GM06990 (cell line): ENCODE measurements around the gene TRIM41.

Source experiments
- DNase-seq: peaks from one replicate; pipeline ENCODE4 v3.0.0-alpha.2; 2011; ENCODE audit not compliant: insufficient read length; ENCODE audit errors: extremely low read depth
- H3K27me3 ChIP-seq: replicated peaks from 2 replicates; pipeline ENCODE4 v1.6.0; 2011; ENCODE audit warnings: low read length; ENCODE audit not compliant: control insufficient read depth, insufficient read depth
- H3K36me3 ChIP-seq: 2 replicates; pipeline ENCODE4 v1.5.1; 2011; ENCODE audit warnings: low read length; ENCODE audit not compliant: control insufficient read depth, insufficient read depth
- H3K4me3 ChIP-seq: replicated peaks from 2 replicates; pipeline ENCODE4 v1.5.1; 2011; ENCODE audit warnings: low read depth, mild to moderate bottlenecking, control low read depth, low read length
- TF ChIP-seq, protein P1 (sequence below): IDR thresholded peaks from 2 replicates; pipeline ENCODE4 v1.5.1; 2011; ENCODE audit warnings: low read length, control low read depth, mild to moderate bottlenecking, inconsistent platforms; ENCODE audit not compliant: insufficient read depth, poor library complexity, severe bottlenecking

Gene TRIM41

DNA sequence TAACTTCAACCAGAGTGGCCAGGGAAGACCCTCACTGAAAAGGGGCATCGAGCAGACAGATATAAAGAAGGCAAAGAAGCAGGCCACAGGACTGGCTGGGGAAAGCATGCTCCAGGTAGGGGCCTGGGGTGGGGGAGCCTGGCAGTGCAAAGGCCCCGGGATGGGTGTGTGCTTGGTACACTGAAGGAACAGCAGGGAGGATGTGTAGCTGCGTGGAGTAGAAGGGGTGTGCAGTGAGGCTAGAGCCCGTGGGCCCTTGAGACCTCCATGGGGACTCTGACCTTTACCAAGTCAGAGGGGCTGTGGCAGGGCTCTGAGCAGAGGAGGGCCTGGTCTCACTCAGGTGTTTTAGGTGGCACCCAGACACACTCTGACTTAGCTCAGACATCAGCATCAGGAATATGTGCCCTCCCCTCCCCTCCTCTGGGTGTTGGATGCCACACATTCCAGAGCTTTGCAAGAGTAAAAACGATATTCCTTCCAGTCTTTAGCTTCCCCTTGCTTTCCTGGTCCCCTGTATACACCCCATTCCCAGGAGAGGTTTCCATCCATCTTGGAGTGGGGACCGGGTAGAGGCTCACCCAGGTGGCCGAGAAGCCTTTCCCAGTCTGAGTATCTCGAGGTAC lies 25.6 kb upstream of the TRIM41 start:
- Histone ChIP-seq H3K4me3 (no peak overlapping the region), H3K27me3 (no peaks in the 10 kb centered on the region; the same call in 1 of the 2 replicates), H3K36me3 (no peaks in the 10 kb centered on the region)
- no peak for DNase-seq
- TF ChIP-seq, protein P1, sequence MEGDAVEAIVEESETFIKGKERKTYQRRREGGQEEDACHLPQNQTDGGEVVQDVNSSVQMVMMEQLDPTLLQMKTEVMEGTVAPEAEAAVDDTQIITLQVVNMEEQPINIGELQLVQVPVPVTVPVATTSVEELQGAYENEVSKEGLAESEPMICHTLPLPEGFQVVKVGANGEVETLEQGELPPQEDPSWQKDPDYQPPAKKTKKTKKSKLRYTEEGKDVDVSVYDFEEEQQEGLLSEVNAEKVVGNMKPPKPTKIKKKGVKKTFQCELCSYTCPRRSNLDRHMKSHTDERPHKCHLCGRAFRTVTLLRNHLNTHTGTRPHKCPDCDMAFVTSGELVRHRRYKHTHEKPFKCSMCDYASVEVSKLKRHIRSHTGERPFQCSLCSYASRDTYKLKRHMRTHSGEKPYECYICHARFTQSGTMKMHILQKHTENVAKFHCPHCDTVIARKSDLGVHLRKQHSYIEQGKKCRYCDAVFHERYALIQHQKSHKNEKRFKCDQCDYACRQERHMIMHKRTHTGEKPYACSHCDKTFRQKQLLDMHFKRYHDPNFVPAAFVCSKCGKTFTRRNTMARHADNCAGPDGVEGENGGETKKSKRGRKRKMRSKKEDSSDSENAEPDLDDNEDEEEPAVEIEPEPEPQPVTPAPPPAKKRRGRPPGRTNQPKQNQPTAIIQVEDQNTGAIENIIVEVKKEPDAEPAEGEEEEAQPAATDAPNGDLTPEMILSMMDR: no peak

DNA sequence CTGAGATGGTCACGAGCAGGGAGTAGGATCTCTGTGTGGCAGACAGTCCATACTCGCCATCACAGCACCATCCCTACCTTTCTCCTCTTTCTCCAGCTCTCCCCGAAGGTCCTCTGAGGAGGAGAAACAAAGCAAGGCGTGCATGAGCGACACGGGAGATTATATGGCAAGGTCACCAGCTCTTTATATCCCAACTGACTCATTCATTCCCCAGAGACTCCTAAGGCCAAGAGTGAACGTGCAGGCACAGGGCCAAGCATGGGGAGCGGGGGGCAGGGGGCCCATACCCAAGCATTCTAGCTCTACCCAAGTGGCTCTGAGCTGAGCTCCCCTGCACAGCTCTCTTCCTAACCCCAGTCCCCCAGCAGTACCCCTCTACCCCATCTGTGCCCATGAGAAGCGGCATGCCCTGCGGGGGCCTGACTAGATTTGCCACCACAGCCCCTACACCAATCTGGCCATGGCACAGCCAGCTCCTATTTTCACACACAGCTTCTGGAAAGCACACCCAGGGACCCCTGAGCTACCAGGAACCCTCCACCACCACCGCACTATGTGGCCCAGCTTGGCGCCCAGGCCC lies 24.9 kb upstream of the TRIM41 start:
- H3K4me3 ChIP-seq: no peak overlapping the region
- no peaks in the 10 kb centered on the region; the same call in 1 of the 2 replicates for H3K27me3 ChIP-seq
- TF ChIP-seq, protein P1: no peak
- H3K36me3 ChIP-seq: no peaks in the 10 kb centered on the region
- DNase-seq: no peak

DNA sequence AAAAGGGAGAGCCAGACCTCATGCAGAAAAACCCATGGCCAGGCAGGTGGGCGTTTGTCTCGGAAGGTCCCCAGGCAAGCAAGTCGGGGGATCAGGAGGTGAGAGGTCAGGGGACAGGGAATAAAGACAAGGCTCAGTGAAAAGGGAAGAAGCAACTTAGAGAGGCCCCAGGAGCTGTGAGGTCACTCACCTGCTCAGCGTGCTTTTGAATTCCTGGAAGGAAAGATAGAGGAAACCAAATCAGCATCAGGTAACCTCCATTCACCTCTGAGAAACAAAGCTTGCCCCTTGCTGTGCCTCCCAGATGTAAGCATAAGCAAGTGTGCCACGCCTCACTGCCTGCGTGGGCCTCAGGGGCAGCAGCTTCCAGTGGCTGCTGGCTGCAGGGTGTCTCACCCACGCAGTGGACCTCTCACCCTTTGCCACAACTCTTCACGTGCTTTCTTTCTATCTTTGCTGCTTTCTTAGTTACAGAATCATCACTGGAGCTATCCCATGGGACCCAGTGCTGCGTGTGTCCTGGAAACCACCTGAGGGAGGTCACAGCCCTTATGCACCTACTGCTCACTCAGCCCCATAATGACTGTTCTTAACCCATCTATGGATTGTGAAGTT lies 24.1 kb upstream of the TRIM41 start:
- H3K27me3 ChIP-seq: no peaks in the 10 kb centered on the region; the same call in none of the 2 replicates
- no peaks in the 10 kb centered on the region for H3K36me3 ChIP-seq
- TF ChIP-seq, protein P1: no peak
- peak; percentile 59 for DNase-seq
- no peak overlapping the region for H3K4me3 ChIP-seq

DNA sequence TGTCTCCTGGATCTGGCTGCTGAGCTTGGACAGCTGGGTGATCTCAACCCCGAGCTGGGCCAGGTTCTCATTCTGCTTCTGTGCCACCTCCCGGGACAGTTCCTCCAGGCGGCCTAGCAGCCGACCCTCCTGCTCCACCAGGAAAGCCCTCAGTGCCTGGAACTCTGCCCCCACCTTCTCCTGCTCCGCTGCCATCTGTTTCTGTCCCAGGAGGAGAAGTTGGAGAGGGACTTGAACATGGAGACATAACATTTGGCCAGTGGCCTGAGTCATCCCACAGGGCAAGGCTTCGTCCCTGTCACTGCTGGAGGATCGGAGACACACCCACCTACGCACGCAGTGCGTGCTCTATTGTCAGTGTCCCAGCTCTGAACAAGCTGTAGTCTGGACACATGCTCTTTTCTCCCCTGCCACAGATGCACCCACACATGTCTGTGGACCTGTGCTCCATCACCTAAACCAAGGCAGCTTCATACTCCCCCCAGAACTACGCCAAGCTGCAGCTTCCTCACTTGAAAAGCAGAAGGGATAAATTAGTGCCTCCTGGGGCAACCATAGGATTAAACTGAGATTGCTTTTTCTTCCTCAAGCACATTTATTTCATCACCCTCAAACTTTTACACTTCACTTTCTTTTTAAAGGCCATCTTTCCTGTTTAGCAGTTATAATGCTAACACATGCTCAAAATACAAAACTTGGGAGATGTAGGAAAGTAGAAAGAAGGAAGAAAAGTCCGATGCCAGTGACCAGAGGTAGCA lies 23.0 kb upstream of the TRIM41 start:
- TF ChIP-seq, protein P1: no peak
- H3K4me3 ChIP-seq: no peak overlapping the region
- no peak for DNase-seq
- no peaks in the 10 kb centered on the region for H3K36me3 ChIP-seq
- H3K27me3 ChIP-seq: no peaks in the 10 kb centered on the region; the same call in none of the 2 replicates

DNA sequence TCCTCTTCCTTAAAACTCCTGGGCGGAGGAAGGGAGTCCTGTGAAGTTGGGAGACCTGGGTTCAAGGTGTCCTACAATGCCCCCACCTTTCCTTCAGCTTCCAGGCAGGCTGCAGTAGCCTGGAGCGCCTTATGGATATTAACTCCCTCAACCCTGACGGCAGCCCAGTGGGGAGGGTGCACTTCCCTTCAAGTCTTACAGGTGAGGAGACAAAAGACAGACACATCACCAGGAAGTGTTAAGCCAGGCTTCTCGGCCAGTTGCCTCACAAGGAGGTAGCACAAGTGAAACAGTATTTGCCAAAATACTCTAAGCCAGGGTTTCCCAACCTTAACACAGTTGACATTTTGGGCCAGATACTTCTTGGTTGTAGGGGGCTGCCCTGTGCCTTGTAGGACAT lies 22.3 kb upstream of the TRIM41 start:
- DNase-seq: no peak
- Histone ChIP-seq H3K36me3 (no peaks in the 10 kb centered on the region), H3K4me3 (no peak overlapping the region), H3K27me3 (no peaks in the 10 kb centered on the region; the same call in none of the 2 replicates)
- TF ChIP-seq, protein P1: no peak
